Measurements from ENCODE around the gene LPAR3.
A peak's percentile ranks its signal among the peaks of the same experiment; 100 is the strongest.

The LPAR3 gene

DNA sequence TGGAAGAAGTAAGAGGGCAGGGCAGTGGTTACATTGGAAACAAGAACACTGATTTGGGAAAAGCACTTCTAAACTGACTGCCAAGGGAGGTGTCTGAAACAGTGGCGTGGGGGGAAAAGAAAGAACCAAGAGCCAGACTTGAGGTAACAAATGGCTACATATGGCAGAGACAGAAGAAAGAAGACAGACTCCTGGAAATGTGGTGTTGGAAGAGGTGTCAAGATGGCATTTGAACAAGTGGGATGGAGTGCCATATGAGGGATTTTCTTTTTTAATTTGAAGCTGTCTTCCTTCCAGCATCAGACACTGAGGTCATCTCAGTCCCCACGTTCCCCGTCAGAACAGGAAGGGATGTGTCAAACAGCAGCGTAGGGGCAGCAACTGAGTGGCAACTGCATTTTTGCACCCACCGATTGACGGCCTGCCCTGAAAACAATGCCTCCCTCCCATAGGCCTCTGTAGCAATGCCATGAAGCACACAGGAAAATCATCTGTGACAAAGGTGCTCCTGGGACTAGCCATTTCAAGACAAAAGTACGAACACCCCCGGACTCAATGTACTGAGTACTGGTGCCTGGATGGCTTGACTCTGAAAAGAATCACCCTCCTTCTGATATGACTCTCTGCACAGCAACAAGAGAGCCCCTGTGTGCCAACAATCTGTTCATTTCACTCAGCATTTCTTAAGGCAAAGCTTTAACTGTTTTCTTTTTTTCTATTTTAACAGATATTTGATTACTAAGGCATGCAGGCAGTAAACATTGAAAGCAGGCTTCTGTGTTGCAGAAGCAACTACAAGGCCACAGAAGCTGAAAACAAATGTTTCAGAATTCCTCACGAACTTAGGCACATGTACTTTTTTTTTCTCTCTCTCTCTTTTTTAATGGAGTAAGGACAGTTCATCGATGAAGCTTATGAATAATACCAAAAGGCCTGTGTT, 37.0 kb downstream of the LPAR3 start:
- DNase-seq, result no peak

GRCh38 chr1:84855168-84855567, 37.8 kb downstream of the LPAR3 start:
- DNase-seq, result peak; percentile 20

- DNase-seq, result peak; percentile 91
Measured at GRCh38 chr1:84853741-84854721, 39.0 kb downstream of the LPAR3 start.

DNA sequence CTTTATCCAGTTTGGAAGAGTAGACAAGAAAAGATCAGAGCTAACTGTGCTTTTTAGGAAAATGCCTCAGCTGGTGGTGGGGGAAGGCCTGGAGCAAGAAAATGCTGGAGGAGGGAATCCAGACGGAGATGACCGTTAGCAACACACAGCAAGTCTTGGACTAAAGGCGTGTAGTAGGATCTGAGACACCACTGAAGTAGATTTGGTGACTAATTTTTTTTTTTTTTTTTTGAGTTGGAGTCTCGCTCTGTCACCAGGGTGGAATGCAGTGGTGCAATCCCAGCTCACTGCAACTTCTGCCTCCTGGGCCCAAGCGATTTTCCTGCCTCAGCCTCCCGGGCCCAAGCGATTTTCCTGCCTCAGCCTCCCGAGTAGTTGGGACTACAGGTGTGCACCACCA, 41.2 kb downstream of the LPAR3 start:
- DNase-seq, result peak; percentile 92

GRCh38 chr1:84849357-84849975, 43.5 kb downstream of the LPAR3 start:
- no peak for DNase-seq

DNA sequence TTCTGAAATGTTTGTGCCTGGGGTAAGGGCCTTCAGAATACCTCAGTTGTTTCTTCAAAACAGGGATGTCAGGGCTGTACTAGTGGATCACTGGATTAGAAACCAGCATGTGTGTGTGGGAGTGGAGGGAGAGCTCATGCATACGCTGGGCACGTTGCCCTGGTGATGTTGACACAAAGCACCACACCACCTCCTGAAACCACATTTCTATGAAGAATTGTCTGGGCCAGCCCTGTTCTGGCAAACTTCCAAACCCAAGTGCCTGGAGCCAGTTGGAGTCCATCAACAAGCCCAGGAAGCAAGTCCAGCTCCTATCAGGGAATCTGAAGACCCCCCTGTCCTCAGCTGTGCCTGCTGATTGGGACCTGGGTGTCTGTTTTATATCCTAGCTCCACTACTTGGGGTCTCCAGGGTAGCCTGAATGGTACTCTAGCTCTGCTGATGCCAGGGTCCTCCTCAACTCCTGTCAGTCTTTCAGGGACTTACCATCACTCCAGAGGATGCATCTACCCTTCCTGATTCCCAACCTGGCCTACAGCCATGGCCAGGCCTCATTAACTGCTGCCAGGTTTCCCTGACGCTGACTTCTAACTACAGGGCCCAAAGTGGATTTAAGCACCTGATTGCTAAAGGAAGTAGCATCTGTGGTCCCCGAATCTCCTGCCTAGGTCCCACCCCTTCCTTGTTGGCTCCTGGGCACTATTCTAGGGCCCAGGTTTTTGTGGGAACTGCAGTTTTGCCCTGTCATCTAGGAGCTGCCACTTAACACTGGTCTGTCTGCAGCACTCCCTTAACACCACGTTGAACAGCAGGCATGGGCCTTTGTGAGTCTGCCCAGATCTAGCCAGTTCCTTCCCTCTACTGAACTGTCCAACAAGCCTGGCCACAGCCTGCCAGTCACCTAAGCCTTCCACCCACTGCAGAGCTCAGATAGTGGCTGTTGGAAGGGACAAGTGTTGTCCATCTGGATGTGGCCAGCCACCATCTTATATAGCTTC, 45.5 kb downstream of the LPAR3 start:
- peak; percentile 93 for DNase-seq

DNA sequence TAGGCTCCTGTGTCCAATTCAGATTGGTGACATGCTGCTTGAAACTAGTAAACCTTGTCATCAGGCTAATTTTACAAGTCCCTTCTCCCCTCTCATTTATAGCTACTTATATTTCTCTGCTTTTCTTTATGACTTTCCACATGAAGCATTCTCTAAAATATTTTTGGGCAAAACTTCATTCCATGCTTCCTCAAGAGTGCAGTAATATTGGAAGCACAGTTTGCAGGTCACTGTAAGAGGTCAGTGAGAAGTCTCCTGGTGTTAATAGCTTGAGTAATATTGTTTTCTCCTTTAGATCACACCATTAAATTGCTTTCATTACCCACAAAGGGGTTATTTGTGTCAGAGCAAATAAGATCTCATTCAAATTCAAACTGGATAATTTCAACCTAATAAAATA, 46.6 kb downstream of the LPAR3 start:
- no peak for DNase-seq

- no peak for DNase-seq
Measured at GRCh38 chr1:84845357-84845756, 47.6 kb downstream of the LPAR3 start.

DNA sequence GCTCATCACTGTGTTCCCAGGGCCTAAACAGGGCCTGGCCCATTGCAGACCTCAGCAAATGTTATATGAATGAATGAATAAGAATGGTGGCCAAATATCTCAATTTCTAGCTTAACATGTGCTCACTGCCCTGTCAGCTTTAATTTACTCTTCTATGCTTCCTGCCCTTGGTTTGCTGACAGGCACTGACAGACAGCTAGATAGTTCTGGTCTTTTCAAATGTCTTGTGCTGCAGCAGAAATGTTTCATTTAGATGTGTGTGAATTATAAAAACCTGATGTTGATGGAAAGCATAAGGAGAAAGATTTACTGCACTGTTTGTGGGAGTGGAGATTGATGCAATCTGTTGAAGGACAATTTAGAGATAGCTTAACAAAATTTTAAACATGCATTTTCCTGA, 48.9 kb downstream of the LPAR3 start:
- no peak for DNase-seq

GRCh38 chr1:84842748-84843231, 50.2 kb downstream of the LPAR3 start:
- no peak for DNase-seq

GRCh38 chr1:84841971-84842370, 51.0 kb downstream of the LPAR3 start:
- DNase-seq, result no peak

GRCh38 chr1:84840346-84840745, 52.7 kb downstream of the LPAR3 start:
- peak; percentile 47 for DNase-seq

DNA sequence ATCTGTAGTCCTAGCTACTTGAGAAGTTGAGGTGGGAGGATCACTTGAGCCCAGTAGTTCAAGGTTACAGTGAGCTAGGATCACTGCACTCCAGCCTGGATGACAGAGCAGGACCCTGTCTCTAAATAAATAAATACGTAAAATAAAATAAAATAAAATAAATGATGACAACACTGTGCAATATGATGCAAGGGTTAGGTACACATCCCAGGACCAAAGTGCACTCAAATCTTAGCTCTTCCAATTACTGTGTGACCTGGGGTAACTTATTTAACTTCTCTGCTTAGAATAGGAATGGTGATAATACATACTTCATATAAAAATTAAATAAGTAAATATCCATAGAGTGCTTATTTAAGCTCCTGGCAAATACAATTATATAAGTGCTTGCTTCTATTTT, 53.5 kb downstream of the LPAR3 start:
- no peak for DNase-seq

DNA sequence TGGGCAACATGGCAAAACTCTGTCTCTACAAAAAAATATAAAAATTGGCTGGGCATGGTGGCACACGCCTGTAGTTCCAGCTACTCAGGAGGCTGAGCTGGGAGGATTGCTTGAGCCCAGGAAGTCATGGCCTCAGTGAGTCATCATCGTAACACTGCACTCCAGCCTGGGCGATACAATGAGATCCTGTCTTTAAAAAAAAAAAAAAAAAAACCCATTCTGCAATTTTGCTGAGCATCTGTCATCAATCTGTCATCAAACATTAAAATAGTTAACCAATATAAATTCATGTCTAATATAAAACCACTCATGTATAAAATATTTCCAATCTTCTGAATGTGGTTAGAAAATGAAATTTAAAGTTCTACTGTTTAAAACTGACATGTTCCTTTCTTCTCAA, 56.9 kb downstream of the LPAR3 start:
- peak; percentile 38 for DNase-seq

DNA sequence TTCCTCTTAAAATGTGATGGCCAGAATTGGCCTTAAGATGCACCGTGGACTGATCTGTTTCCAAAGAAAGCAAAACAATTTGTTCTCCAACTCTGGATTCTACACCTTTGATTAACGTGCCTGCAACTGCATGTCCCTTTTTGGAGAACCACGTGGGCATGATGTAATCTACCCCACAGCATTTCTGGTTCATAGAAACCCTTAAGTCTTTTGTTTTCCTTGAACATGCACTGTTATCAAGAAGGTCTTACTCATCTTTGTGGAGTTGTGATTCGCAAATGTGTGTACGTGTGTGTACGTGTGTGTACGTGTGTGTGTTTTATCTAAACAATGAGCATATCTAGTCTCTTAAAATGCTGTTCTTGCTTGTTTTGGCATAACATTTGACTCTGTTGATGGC, 57.8 kb downstream of the LPAR3 start:
- DNase-seq, result no peak

DNA sequence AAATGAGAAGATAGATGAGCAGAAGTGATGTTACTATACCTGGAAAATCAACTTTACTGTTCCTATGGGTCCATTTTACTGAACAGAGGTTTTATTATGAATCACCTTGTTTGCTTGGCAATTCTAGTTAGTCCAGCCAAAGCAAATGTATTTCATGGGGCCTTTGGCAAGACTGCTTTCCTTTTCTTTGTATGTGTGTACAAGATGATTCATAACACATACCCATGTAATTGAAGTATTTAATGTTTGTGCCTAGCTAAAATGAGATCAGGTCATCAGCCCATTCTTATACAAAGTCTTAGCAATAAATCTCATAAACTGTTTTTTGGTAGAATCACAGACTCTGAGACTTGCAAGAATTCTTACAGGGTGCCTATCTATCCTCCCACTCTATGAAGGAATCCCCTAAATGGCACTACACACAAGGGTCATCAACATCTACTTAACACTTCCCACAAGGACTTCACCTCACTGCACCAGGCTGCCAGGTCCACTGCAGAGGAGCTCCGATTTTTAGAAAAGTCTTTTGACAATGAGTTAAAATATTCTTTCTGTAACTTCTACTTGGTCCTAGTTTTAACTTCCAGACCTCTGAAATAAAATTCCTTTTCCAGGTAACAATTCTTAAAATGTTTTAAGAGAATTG, 58.5 kb downstream of the LPAR3 start:
- DNase-seq, result peak; percentile 17

- no peak for DNase-seq
Measured at GRCh38 chr1:84833194-84833593, 59.8 kb downstream of the LPAR3 start.

GRCh38 chr1:84830136-84830535, 62.9 kb downstream of the LPAR3 start:
- DNase-seq, result no peak

DNA sequence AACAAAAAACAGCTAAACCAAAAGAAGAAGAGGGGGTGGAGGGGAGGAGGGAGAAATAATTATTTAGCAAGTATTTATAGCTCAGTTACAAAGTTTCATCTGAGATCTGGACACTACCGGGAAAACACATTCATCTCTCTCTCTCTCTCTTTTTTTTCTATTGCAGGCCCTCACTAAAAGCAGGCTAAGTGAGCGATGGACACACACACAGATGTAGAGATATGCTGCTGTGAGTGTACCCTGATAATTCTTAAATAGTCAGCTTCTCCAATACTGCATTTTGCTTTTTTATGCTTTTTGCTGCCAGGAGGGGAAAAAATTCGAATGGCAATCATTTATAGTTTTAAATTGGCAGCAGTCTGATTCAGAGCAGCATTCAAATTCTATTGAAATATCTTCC, 65.0 kb downstream of the LPAR3 start:
- no peak for DNase-seq

GRCh38 chr1:84827555-84827954, 65.5 kb downstream of the LPAR3 start:
- DNase-seq, result no peak

GRCh38 chr1:84825161-84825560, 67.8 kb downstream of the LPAR3 start:
- no peak for DNase-seq

Measured in fibroblast of skin of back (primary cell).